Neural crest cell (in vitro differentiated cells): ENCODE results near the gene SH3GL3. TPM values are rescaled to one million over a fixed set of nuclear protein-coding genes. Genes with fewer than 3 reads are reported as not detected.

Experiments used
- DNase-seq: peaks from one replicate; pipeline ENCODE4 v3.0.0; 2021; ENCODE audit warnings: low read depth, mixed read lengths, low spot score
- H3K27ac Mint-ChIP-seq: one replicate; pipeline ENCODE4 v1.8.0; 2021; ENCODE audit warnings: mild to moderate bottlenecking, mixed read lengths; ENCODE audit not compliant: unreplicated experiment
- H3K27me3 Mint-ChIP-seq: 2 replicates; pipeline ENCODE4 v1.8.0; 2021; ENCODE audit warnings: low read depth, mild to moderate bottlenecking, mixed read lengths
- H3K36me3 Mint-ChIP-seq: 2 replicates; pipeline ENCODE4 v1.8.0; 2021; ENCODE audit warnings: low read depth, mild to moderate bottlenecking, mixed read lengths
- H3K4me1 Mint-ChIP-seq: 2 replicates; pipeline ENCODE4 v1.8.0; 2021; ENCODE audit warnings: mixed read lengths
- H3K4me3 Mint-ChIP-seq: one replicate; pipeline ENCODE4 v1.8.0; 2021; ENCODE audit warnings: mild to moderate bottlenecking, mixed read lengths
- H3K9me3 Mint-ChIP-seq: 2 replicates; pipeline ENCODE4 v1.8.0; 2021; ENCODE audit warnings: mixed read lengths
- CTCF ChIP-seq: fragments of 200-600 bp; sonication (generic); conservative IDR thresholded peaks from 2 replicates; pipeline ENCODE4 v1.5.0; 2021; ENCODE audit warnings: antibody characterized with exemption, mild to moderate bottlenecking
- total RNA-seq: library from RNA; stranded (reverse); gene quantifications from 2 replicates; pipeline ENCODE4 v1.2.1, GENCODE V29; 2021

The SH3GL3 gene
- total RNA-seq, 1 donor from 2014 or later, result 1.4 TPM

DNA sequence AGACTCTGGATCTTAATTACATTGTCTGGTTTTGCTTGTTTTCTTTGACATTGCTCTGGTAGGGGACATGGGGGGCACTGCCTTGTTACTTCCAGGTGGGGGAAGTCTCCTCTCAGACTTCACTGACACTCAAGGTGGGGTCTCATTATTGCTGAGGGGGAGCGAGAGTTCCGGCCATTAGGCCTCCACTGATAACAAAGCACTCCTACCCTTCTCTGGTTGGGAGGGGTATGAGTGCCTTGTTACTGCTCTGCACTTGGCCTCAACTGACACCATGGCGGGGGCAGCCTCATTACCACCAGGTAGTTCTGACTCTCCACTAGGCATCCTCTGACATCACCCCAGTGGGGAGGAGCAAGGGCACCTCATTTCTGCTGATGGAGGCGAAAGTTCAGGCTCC is 25.7 kb downstream of the SH3GL3 start:
- no peak overlapping the region for H3K4me3 Mint-ChIP-seq
- H3K4me1 Mint-ChIP-seq, result no peaks in the 10 kb centered on the region
- DNase-seq, result no peak
- TF ChIP-seq CTCF, result no peak
- no peaks in the 10 kb centered on the region for H3K36me3 Mint-ChIP-seq
- H3K9me3 Mint-ChIP-seq, result peaks cover 6% of the 10 kb centered on the region
- no peak overlapping the region for H3K27ac Mint-ChIP-seq
- no peaks in the 10 kb centered on the region for H3K27me3 Mint-ChIP-seq

DNA sequence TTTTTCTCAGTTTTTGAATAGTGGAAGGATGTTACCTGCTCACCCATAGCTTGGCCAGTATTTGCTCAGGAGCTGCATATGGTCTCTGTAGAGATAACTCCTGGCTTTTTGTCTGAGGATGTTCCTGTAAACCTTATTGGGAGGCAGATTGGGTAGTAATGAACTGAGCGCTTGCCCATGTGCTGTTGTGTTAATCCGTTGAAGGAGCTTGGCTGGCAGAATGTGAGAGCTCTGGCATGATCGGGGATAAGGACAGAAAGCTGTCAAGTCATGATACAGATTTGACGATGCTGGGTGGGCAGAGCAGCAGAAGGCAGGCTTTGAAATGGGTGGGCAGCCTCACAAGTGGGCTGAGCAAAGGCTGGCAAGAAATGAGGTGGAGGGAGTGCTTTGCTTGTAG is 27.4 kb downstream of the SH3GL3 start:
- no peaks in the 10 kb centered on the region for H3K4me1 Mint-ChIP-seq
- no peak overlapping the region for H3K4me3 Mint-ChIP-seq
- DNase-seq, result no peak
- H3K36me3 Mint-ChIP-seq, result no peaks in the 10 kb centered on the region
- no peak for TF ChIP-seq CTCF
- peaks cover 3% of the 10 kb centered on the region for H3K9me3 Mint-ChIP-seq
- no peaks in the 10 kb centered on the region for H3K27me3 Mint-ChIP-seq
- no peak overlapping the region for H3K27ac Mint-ChIP-seq

DNA sequence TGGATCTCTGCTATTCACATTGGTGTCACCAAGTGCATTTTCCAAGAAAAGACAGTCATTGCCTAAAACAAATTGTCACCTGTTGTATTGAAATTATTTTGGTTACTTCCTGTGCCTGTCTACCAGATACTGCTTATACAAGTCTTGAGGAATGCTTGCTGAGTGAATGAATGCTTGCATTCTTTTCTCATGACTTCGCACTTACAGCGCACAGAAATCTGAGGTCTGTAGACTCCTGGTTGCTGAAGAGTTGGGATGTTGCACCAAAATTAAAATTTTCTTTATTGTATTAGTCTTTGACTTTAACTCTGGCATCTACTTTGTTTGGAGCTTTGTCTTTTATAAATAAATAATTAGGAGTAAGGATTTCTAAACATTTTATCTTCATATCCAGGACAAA is 28.4 kb downstream of the SH3GL3 start:
- no peak for TF ChIP-seq CTCF
- Mint-ChIP-seq H3K9me3 (peaks cover 3% of the 10 kb centered on the region), H3K4me3 (no peak overlapping the region), H3K27ac (no peak overlapping the region), H3K4me1 (no peaks in the 10 kb centered on the region), H3K36me3 (no peaks in the 10 kb centered on the region), H3K27me3 (no peaks in the 10 kb centered on the region)
- DNase-seq, result no peak

DNA sequence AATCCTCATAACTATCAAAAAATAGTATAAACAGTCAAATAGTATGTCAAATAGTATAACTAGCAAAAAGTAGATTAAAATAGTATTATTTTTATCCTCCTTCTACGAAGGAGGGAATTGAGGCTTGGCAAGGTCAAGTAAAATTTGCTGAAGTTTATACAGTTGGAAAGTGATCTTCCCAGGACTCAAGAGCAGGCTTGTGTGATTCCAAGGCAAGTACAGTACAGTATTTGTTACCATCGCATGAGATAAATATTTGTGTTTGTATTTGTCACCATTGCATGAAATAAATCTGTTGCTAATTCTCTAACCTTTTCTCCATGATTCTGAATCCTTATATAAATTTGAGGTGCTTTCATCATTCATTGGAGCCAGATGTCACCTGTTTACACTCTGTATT is 28.9 kb downstream of the SH3GL3 start:
- DNase-seq, result no peak
- no peak overlapping the region for H3K4me3 Mint-ChIP-seq
- H3K36me3 Mint-ChIP-seq, result no peaks in the 10 kb centered on the region
- no peaks in the 10 kb centered on the region for H3K4me1 Mint-ChIP-seq
- TF ChIP-seq CTCF, result no peak
- no peaks in the 10 kb centered on the region for H3K27me3 Mint-ChIP-seq
- H3K27ac Mint-ChIP-seq, result no peak overlapping the region
- peaks cover 3% of the 10 kb centered on the region for H3K9me3 Mint-ChIP-seq

DNA sequence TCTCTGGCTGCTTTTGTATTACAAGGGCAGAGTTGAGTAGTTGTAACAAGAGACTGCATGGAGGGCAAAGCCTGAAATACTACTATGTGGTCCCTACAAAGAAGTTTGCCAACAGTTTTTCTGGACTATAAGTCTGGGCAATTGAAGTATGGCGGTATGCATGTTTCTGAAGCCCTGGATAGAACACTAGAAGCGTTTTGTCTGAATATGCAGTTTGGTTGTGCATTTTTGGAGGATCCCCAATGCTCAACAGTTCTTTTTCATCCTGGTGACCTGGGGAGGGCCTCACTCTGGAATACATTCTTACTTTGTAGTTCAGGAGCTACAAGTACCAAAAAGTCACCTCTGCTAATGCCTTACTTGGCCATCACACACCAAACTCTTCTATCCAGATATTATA is 29.6 kb downstream of the SH3GL3 start:
- H3K4me3 Mint-ChIP-seq, result no peak overlapping the region
- H3K36me3 Mint-ChIP-seq, result no peaks in the 10 kb centered on the region
- H3K27me3 Mint-ChIP-seq, result no peaks in the 10 kb centered on the region

More for the DNA sequence above, 29.6 kb downstream of the SH3GL3 start:
- H3K27ac Mint-ChIP-seq, result no peak overlapping the region
- no peak for TF ChIP-seq CTCF
- no peak for DNase-seq
- no peaks in the 10 kb centered on the region for H3K4me1 Mint-ChIP-seq
- H3K9me3 Mint-ChIP-seq, result peaks cover 3% of the 10 kb centered on the region
